A549 (cell line): Measurements from ENCODE around the gene TFB2M. TPM values are rescaled to one million over a fixed set of nuclear protein-coding genes. Genes with fewer than 3 reads are reported as not detected.

ENCODE experiments used
- ATAC-seq, 2 experiments: fragments of 200-7000 bp in 1 of 2; fragments of >200 bp in 1 of 2; cut with Nextera tagmentation in 1 of 2; cut with Tn5 transposase in 1 of 2; 3 replicates each; pipeline versions ENCODE4 v1.8.0 to v1.9.1; 2018 to 2020; ENCODE audit warnings: mild to moderate bottlenecking in 1 of 2, moderate library complexity in 1 of 2
- CTCF ChIA-PET: fragments of 300-600 bp; sonication (Branson Sonifier 250); formaldehyde crosslinking; extraction: SDS; loops from one replicate; lab custom pipeline; 2021; ENCODE audit warnings: antibody characterized with exemption, inconsistent platforms; lab: Yijun Ruan, JAX
- POLR2A ChIA-PET: fragments of 350-600 bp; formaldehyde crosslinking; extraction: SDS; loops from one replicate; lab custom pipeline; 2021; ENCODE audit warnings: antibody characterized with exemption, inconsistent platforms; lab: Yijun Ruan, JAX
- DNase-seq, 2 experiments: peaks; one replicate each; pipeline versions ENCODE4 v3.0.0 to v3.0.0-alpha.2; 2011 to 2016; ENCODE audit warnings: low read depth in 1 of 2, low spot score in 1 of 2
- FAIRE-seq: peaks from 2 replicates; lab custom pipeline; 2011; peaks lifted over from hg19 to GRCh38; lab: Jason Lieb, UNC
- H3K27ac ChIP-seq, 2 experiments: fragments of >200 bp; sonication (Bioruptor Twin); formaldehyde crosslinking; 3 replicates each; pipeline ENCODE4 v1.5.1; 2016 to 2017
- H3K4me1 ChIP-seq: fragments of >200 bp; sonication (Bioruptor Twin); formaldehyde crosslinking; 3 replicates; pipeline ENCODE4 v1.6.1; 2016
- H3K4me2 ChIP-seq: fragments of >200 bp; sonication (Bioruptor Twin); formaldehyde crosslinking; 3 replicates; pipeline ENCODE4 v1.6.1; 2016
- H3K4me3 ChIP-seq: fragments of >200 bp; sonication (Bioruptor Twin); formaldehyde crosslinking; 3 replicates; pipeline ENCODE4 v1.5.1; 2016
- H3K9me3 ChIP-seq: fragments of >200 bp; sonication (Bioruptor Twin); formaldehyde crosslinking; 3 replicates; pipeline ENCODE4 v1.6.1; 2016
- ATOH8 ChIP-seq: fragments of 250-450 bp; sonication (Bioruptor Pico); IDR thresholded peaks from 2 replicates; pipeline ENCODE4 v1.5.0; 2020; ENCODE audit warnings: low read depth, mild to moderate bottlenecking, moderate library complexity
- BHLHE40 ChIP-seq: IDR thresholded peaks from 2 replicates; pipeline ENCODE4 v1.6.1; 2012; ENCODE audit warnings: low read depth, low read length, inconsistent platforms
- CEBPB ChIP-seq, 2 experiments: fragments of >200 bp in 1 of 2; sonication (Bioruptor Twin) in 1 of 2; formaldehyde crosslinking in 1 of 2; IDR thresholded peaks; 2 replicates each; pipeline ENCODE4 v1.6.1; 2012 to 2016
- CHD2 ChIP-seq: fragments of 150-350 bp; IDR thresholded peaks from 2 replicates; pipeline ENCODE4 v1.6.1; 2014; ENCODE audit warnings: low read length; ENCODE audit not compliant: partially characterized antibody
- CHD4 ChIP-seq: fragments of 200-600 bp; sonication (generic); IDR thresholded peaks from 2 replicates; pipeline ENCODE4 v1.6.1; 2016; ENCODE audit warnings: antibody characterized with exemption, mild to moderate bottlenecking, borderline replicate concordance
- E2F6 ChIP-seq: IDR thresholded peaks from 2 replicates; pipeline ENCODE4 v1.6.1; 2012; ENCODE audit warnings: low read depth, borderline replicate concordance
- EHMT2 ChIP-seq: fragments of 200-600 bp; sonication (generic); IDR thresholded peaks from 2 replicates; pipeline ENCODE4 v1.6.1; 2016; ENCODE audit warnings: antibody characterized with exemption, low read depth, mild to moderate bottlenecking, moderate library complexity
- FOXS1 ChIP-seq: fragments of 250-450 bp; sonication (Bioruptor Pico); IDR thresholded peaks from 2 replicates; pipeline ENCODE4 v1.5.0; 2020; ENCODE audit warnings: mild to moderate bottlenecking, moderate library complexity
- HES2 ChIP-seq: fragments of >200 bp; sonication (Bioruptor Twin); formaldehyde crosslinking; IDR thresholded peaks from 2 replicates; pipeline ENCODE4 v1.6.1; 2016
- HOXA7 ChIP-seq: fragments of 250-450 bp; sonication (Bioruptor Pico); IDR thresholded peaks from 2 replicates; pipeline ENCODE4 v1.5.0; 2020; ENCODE audit warnings: mild to moderate bottlenecking, moderate library complexity
- HOXB13 ChIP-seq: fragments of 250-450 bp; sonication (Bioruptor Pico); IDR thresholded peaks from 2 replicates; pipeline ENCODE4 v1.5.0; 2020; ENCODE audit warnings: low read depth, mild to moderate bottlenecking, moderate library complexity
- JUN ChIP-seq, 2 experiments: fragments of >200 bp; sonication (Bioruptor Twin); formaldehyde crosslinking; IDR thresholded peaks; 2 replicates in 1 of 2; 3 replicates in 1 of 2; pipeline ENCODE4 v1.6.1; 2016 to 2017
- KDM5A ChIP-seq: fragments of 200-600 bp; sonication (generic); IDR thresholded peaks from 2 replicates; pipeline ENCODE4 v1.6.1; 2016; ENCODE audit warnings: antibody characterized with exemption, mild to moderate bottlenecking
- NFE2L2 ChIP-seq: fragments of 150-350 bp; conservative IDR thresholded peaks from 2 replicates; pipeline ENCODE4 v1.6.1; 2014; ENCODE audit warnings: low read length
- POLR2AphosphoS2 ChIP-seq: conservative IDR thresholded peaks from 2 replicates; pipeline ENCODE4 v1.6.1; 2012; ENCODE audit warnings: low read length, improper control_type of control experiment, inconsistent platforms
- TFCP2L1 ChIP-seq: fragments of 250-450 bp; sonication (Bioruptor Pico); IDR thresholded peaks from 2 replicates; pipeline ENCODE4 v1.5.0; 2021; ENCODE audit warnings: mild to moderate bottlenecking
- USF2 ChIP-seq: fragments of 450-650 bp; IDR thresholded peaks from 2 replicates; pipeline ENCODE4 v1.6.1; 2014; ENCODE audit warnings: antibody characterized with exemption
- ZNF302 ChIP-seq: fragments of 250-450 bp; sonication (Bioruptor Pico); IDR thresholded peaks from 2 replicates; pipeline ENCODE4 v1.9.0; 2021; ENCODE audit warnings: inconsistent platforms, mild to moderate bottlenecking, moderate library complexity
- WGBS: methylation state at CpG from one replicate; pipeline ENCODE4 v1.1.6; 2017; ENCODE audit errors: missing lambda C conversion rate; 5-methylcytosine and 5-hydroxymethylcytosine counted together
- polyA plus RNA-seq, 4 experiments: library from polyadenylated mRNA; depleted of rRNA in 3 of 4; stranded (reverse); fragments of >200 nt; fragmentation: RNase III in 1 of 4; extraction: RNeasy Plus Mini Kit Qiagen cat#74134 plus additional on column Dnase treatment in 1 of 4; gene quantifications; 2 replicates in 3 of 4; 3 replicates in 1 of 4; pipeline ENCODE4 v1.2.3, GENCODE V29; 2011 to 2017
- TF ChIP-seq, protein P1 (sequence below): fragments of 150-350 bp; IDR thresholded peaks from 2 replicates; pipeline ENCODE4 v1.6.1; 2014; ENCODE audit warnings: low read depth, mild to moderate bottlenecking, low read length

The TFB2M gene
- polyA plus RNA-seq, 2 of the 4 experiments (the other 2 are of a cell fraction) = 27.7 to 59.9 TPM

DNA sequence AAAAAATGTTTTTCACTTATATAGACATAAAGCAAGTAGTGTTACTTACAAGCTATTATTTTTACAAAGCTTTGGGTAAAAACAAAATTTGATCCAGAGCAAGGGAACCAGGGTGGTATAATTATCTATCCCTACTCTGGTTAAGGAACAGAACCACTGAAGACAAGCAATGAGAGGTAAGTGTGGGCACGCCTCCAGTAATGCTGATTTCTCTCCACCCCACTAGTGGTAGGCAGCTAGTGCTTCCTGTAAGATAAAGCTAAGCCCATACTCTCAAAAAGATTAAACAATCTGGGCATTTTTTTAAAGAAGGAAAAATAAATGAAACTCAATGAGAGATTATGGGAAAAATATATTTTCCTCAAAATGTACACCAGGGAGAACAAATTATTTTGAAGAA lies 22.1 kb downstream of the TFB2M start:
- no peak for TF ChIP-seq E2F6
- no peak for TF ChIP-seq CHD4
- TF ChIP-seq, protein P1, sequence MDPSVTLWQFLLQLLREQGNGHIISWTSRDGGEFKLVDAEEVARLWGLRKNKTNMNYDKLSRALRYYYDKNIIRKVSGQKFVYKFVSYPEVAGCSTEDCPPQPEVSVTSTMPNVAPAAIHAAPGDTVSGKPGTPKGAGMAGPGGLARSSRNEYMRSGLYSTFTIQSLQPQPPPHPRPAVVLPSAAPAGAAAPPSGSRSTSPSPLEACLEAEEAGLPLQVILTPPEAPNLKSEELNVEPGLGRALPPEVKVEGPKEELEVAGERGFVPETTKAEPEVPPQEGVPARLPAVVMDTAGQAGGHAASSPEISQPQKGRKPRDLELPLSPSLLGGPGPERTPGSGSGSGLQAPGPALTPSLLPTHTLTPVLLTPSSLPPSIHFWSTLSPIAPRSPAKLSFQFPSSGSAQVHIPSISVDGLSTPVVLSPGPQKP = no peak
- no peak for TF ChIP-seq TFCP2L1 (CRISPR knock-in tag)
- TF ChIP-seq EHMT2 = no peak
- no peak for TF ChIP-seq HES2
- TF ChIP-seq ATOH8 (CRISPR knock-in tag) = no peak
- no peak for TF ChIP-seq HOXB13 (CRISPR knock-in tag)
- no peak for TF ChIP-seq BHLHE40
- TF ChIP-seq ZNF302 (CRISPR knock-in tag) = no peak
- TF ChIP-seq CHD2 = no peak
- no peaks in the 10 kb centered on the region for H3K4me1 ChIP-seq
- DNase-seq (no peak), ATAC-seq (no peak), FAIRE-seq (no peak)
- no peak overlapping the region for H3K27ac ChIP-seq
- CTCF ChIA-PET = no interaction called here
- POLR2A ChIA-PET = no interaction called here
- H3K9me3 ChIP-seq = no peaks in the 10 kb centered on the region
- no peak overlapping the region for H3K4me2 ChIP-seq
- 4% methylated on average over 1 of the region's 1 CpG for WGBS
- no peak overlapping the region for H3K4me3 ChIP-seq

DNA sequence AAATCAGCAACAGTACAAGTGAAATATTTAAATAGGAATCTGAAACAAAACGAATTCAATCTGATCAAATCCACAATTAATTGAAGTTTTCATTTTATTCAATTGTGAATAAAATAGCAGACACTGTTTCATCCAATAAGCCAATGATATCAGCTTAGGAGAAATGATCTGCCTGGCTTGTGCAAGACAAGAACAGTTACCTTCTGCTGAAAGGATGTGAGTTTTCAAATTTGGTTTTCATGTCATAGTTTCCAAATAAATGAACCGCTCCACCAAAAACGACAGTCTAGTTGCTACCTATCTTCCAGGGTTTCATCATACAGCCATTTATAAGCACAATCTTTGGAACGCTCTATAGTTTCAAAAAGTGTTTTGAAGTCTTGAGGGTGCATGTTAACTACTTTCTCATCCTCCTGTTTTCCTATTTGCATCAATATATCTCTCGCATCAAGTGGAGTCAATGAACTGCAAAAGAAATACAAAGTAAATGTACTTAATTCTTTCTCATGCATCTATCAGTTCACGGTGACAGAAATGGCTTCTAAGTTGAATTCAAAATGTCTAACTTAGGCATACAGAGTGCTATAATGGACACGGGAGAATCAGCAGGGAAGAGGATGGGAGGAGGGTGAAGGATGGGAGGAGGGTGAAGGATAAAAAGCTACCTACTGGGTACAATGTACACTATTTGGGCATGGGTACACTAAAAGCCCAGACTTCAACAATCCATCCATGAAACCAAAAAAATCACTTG lies 25.1 kb downstream of the TFB2M start:
- no peak for ATAC-seq
- WGBS = 69% methylated on average over 7 of the region's 7 CpGs
- ChIA-PET POLR2A (no interaction called here), CTCF (no interaction called here)
- Histone ChIP-seq H3K4me3 (no peak overlapping the region), H3K4me2 (no peak overlapping the region), H3K27ac (no peak overlapping the region), H3K9me3 (no peaks in the 10 kb centered on the region), H3K4me1 (no peaks in the 10 kb centered on the region)
- no peak for DNase-seq
- FAIRE-seq = no peak
- TF ChIP-seq USF2 (no peak), HOXA7 (CRISPR knock-in tag) (no peak), E2F6 (no peak), EHMT2 (no peak), NFE2L2 (no peak), TFCP2L1 (CRISPR knock-in tag) (no peak), CEBPB (IDR thresholded peaks at IDR 0.05) (no peak), JUN (IDR thresholded peaks at IDR 0.05) (no peak), POLR2AphosphoS2 (no peak), KDM5A (no peak), FOXS1 (no peak)
